ENCODE measurements around the gene ATP1A4.

DNA sequence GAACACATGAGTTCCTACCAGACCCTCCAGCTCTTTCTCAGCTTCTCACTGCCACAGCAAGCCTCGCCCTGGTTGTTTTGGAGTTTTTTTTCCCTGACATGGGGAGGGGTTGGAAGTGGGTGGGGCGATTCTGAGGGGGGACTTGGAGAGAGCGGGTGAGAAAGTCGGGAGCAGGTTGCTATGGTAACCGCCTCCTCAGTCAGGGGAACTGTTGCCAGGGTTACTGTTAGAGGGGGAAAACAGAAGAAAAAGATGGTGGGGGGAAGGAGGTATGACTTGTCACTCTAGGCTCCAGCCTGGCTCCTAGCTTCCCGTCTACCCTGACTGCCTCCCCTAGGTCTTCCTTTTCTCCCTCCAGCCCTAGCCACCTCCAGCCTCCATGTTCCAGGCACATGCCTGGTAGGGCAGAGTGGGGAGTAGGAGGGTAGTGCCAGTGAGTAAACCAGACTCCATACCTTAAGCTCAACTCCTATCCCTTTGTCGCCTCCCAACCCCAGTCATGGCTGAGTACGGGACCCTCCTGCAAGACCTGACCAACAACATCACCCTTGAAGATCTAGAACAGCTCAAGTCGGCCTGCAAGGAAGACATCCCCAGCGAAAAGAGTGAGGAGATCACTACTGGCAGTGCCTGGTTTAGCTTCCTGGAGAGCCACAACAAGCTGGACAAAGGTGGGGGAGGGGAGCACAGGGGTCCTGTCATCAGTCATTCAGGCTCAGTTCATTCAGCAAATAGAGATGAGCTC lies 59.8 kb downstream of the ATP1A4 start:
- no peak for TF ChIP-seq REST (IDR thresholded peaks at IDR 0.05; ENCODE audit: insufficient read depth in 1 of 2, low read depth in 2 of 2, low read length in 2 of 2)
- TF ChIP-seq POLR2AphosphoS5 (IDR thresholded peaks at IDR 0.05; ENCODE audit: low read depth, low read length) = no peak
- no peak for TF ChIP-seq FOXP2 (optimal IDR thresholded peaks at IDR 0.05; ENCODE audit: borderline replicate concordance, extremely low read depth, extremely low read length, insufficient read depth)
- no peak for TF ChIP-seq SIN3A (IDR thresholded peaks at IDR 0.05; ENCODE audit: borderline replicate concordance, insufficient read depth, low read length)
- TF ChIP-seq TAF1 (IDR thresholded peaks at IDR 0.05; ENCODE audit: borderline replicate concordance, insufficient read depth, low read length) = no peak
